Natural killer cell (primary cell): ENCODE measurements around the gene DNPH1. TPM values are rescaled to one million over a fixed set of nuclear protein-coding genes. Genes with fewer than 3 reads are reported as not detected.

ENCODE experiments used
- ATAC-seq, 3 donors: fragments of 150-1000 bp in 2 of 3; fragments of 200-7000 bp in 1 of 3; cut with Tn5 transposase; 1 replicate in 1 of 3; 2 replicates in 2 of 3; pipeline ENCODE4 v1.10.0; 2021; ENCODE audit warnings: mild to moderate bottlenecking in 2 of 3, moderate library complexity in 2 of 3
- DNase-seq, 2 donors: peaks; one replicate each; pipeline versions ENCODE4 v3.0.0 to v3.0.0-alpha.2; 2013 to 2021; ENCODE audit warnings: mixed read lengths in 1 of 2
- H3K27ac ChIP-seq: one replicate; pipeline ENCODE4 v1.5.1; 2013; ENCODE audit warnings: mild to moderate bottlenecking, low read length
- H3K27me3 ChIP-seq: one replicate; pipeline ENCODE4 v1.6.1; 2013; ENCODE audit warnings: low read length; ENCODE audit not compliant: control insufficient read depth, insufficient read depth
- H3K36me3 ChIP-seq: one replicate; pipeline ENCODE4 v1.6.1; 2013; ENCODE audit warnings: low read length; ENCODE audit not compliant: control insufficient read depth, insufficient read depth
- H3K4me1 ChIP-seq: one replicate; pipeline ENCODE4 v1.6.1; 2013; ENCODE audit warnings: low read length; ENCODE audit not compliant: control insufficient read depth, insufficient read depth
- H3K4me3 ChIP-seq: one replicate; pipeline ENCODE4 v1.5.1; 2013; ENCODE audit warnings: low read length
- H3K9me3 ChIP-seq: one replicate; pipeline ENCODE4 v1.6.1; 2013; ENCODE audit warnings: low read length; ENCODE audit not compliant: control insufficient read depth, insufficient read depth
- H3K27ac Mint-ChIP-seq, 2 donors: one replicate each; pipeline ENCODE4 v1.8.0; 2022; ENCODE audit warnings: mild to moderate bottlenecking in 2 of 2, mixed read lengths in 2 of 2, moderate library complexity in 1 of 2
- H3K27me3 Mint-ChIP-seq, 2 donors: one replicate each; pipeline ENCODE4 v1.8.0; 2022; ENCODE audit warnings: low read depth in 2 of 2, mixed read lengths in 2 of 2
- H3K36me3 Mint-ChIP-seq: one replicate; pipeline ENCODE4 v1.8.0; 2022; ENCODE audit warnings: mixed read lengths
- H3K4me1 Mint-ChIP-seq, 2 donors: one replicate each; pipeline ENCODE4 v1.8.0; 2022; ENCODE audit warnings: mixed read lengths in 2 of 2
- H3K4me3 Mint-ChIP-seq: one replicate; pipeline ENCODE4 v1.8.0; 2022; ENCODE audit warnings: mild to moderate bottlenecking, moderate library complexity, mixed read lengths
- H3K9me3 Mint-ChIP-seq, 2 donors: one replicate each; pipeline ENCODE4 v1.8.0; 2022; ENCODE audit warnings: mixed read lengths in 2 of 2
- WGBS: methylation state at CpG from one replicate; pipeline ENCODE4 v1.1.7; 2013; ENCODE audit warnings: missing lambda C conversion rate; ENCODE audit not compliant: insufficient coverage; 5-methylcytosine and 5-hydroxymethylcytosine counted together
- intact Hi-C: fragments of 100-400 bp; cut with micrococcal nuclease; formaldehyde crosslinking; loops from one replicate; pipeline ENCODE4 v1.14.2; 2022
- total RNA-seq, 4 donors: library from RNA; stranded (reverse); fragments of 120-200 nt in 1 of 4; gene quantifications; one replicate each; pipeline versions ENCODE4 v1.2.3 to v1.2.4, GENCODE V29; 2013 to 2022
- TF ChIP-seq, protein P1 (sequence below): fragments of 200-600 bp; IDR thresholded peaks from one replicate; pipeline ENCODE4 v1.8.0; 2022; ENCODE audit warnings: antibody characterized with exemption

The DNPH1 gene
- total RNA-seq, 3 donors from 2014 or later (not counting 1 experiment from before 2014, with no cell fraction given), result 6.1 to 10.2 (median 8.0) TPM

DNA sequence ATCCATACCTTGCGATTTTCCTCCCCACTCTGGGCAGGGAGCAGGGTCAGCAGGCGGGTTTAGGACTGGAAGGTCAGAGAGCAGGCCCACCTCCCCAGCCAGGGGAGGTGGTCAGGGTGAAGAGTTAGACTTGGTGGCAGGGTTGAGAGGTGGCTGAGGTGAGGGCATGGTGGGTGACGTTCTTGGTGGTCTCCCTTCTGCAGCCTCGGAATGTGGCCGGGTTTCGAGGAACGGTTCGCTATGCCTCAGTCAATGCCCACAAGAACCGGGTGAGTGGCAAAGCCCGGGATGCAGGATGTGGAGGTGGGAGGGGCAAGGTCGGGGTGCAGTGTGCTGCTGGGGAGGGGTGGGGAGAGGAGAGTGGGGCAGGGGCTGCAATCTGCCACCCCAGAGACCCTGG lies 25.6 kb upstream of the DNPH1 start:
- Histone ChIP-seq H3K4me1 (no peaks in the 10 kb centered on the region), H3K27ac (no peak overlapping the region), H3K4me3 (no peak overlapping the region), H3K27me3 (peaks cover 2% of the 10 kb centered on the region), H3K9me3 (no peaks in the 10 kb centered on the region), H3K36me3 (no peaks in the 10 kb centered on the region)
- H3K36me3 Mint-ChIP-seq, result no peaks in the 10 kb centered on the region
- H3K9me3 Mint-ChIP-seq, result no peaks in the 10 kb centered on the region
- H3K4me3 Mint-ChIP-seq, result no peak overlapping the region
- H3K27me3 Mint-ChIP-seq, result peaks cover 15 to 22% of the 10 kb centered on the region in 2 donors
- WGBS, result 90% methylated on average over 11 of the region's 11 CpGs
- no peaks in the 10 kb centered on the region for H3K4me1 Mint-ChIP-seq
- DNase-seq, result no peak
- intact Hi-C loops, result no loop called here
- TF ChIP-seq, protein P1, sequence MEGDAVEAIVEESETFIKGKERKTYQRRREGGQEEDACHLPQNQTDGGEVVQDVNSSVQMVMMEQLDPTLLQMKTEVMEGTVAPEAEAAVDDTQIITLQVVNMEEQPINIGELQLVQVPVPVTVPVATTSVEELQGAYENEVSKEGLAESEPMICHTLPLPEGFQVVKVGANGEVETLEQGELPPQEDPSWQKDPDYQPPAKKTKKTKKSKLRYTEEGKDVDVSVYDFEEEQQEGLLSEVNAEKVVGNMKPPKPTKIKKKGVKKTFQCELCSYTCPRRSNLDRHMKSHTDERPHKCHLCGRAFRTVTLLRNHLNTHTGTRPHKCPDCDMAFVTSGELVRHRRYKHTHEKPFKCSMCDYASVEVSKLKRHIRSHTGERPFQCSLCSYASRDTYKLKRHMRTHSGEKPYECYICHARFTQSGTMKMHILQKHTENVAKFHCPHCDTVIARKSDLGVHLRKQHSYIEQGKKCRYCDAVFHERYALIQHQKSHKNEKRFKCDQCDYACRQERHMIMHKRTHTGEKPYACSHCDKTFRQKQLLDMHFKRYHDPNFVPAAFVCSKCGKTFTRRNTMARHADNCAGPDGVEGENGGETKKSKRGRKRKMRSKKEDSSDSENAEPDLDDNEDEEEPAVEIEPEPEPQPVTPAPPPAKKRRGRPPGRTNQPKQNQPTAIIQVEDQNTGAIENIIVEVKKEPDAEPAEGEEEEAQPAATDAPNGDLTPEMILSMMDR, result no peak
- H3K27ac Mint-ChIP-seq, result no peak overlapping the region
- no peak for ATAC-seq

DNA sequence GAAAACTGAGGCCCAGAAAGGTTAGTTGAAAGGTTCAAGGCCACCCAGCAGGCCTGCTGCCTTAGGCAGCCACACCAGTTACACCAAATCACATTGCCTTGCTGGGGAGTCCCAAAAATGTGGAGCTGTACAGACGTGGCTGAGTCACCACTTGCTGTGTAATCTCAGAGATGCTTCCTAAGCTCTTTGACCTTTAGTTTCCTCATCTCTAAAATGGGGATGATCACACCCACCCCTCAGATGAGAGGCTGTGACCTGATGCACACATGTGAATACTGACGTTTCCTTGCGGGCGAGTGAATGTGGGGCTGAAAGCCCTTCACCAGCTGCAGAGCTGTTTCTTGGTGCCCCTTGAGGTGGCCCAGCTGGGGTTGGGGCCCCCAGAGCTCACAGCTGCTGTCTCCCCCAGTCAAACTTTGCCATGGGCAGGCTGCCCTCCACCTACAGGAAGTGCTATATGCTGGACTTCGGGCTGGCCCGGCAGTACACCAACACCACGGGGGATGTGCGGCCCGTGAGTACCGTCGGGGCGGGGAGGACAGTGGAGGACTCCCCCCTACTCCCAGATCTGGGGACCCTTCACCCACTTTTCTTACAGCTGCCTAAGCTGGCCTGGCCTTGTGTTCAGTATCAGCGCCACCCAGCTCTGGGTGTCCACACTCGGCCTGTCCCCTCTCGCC lies 25.0 kb upstream of the DNPH1 start:
- Histone ChIP-seq H3K27ac (no peak overlapping the region), H3K36me3 (no peaks in the 10 kb centered on the region), H3K9me3 (no peaks in the 10 kb centered on the region), H3K4me1 (no peaks in the 10 kb centered on the region), H3K27me3 (peaks cover 2% of the 10 kb centered on the region), H3K4me3 (no peak overlapping the region)
- no peaks in the 10 kb centered on the region for H3K36me3 Mint-ChIP-seq
- H3K4me3 Mint-ChIP-seq, result no peak overlapping the region
- intact Hi-C loops, result no loop called here
- no peaks in the 10 kb centered on the region for H3K4me1 Mint-ChIP-seq
- no peaks in the 10 kb centered on the region for H3K9me3 Mint-ChIP-seq
- ATAC-seq (no peak), DNase-seq (no peak)
- peaks cover 15 to 22% of the 10 kb centered on the region in 2 donors for H3K27me3 Mint-ChIP-seq
- no peak overlapping the region for H3K27ac Mint-ChIP-seq
- TF ChIP-seq, protein P1, result no peak
- WGBS, result 90% methylated on average over 15 of the region's 15 CpGs

DNA sequence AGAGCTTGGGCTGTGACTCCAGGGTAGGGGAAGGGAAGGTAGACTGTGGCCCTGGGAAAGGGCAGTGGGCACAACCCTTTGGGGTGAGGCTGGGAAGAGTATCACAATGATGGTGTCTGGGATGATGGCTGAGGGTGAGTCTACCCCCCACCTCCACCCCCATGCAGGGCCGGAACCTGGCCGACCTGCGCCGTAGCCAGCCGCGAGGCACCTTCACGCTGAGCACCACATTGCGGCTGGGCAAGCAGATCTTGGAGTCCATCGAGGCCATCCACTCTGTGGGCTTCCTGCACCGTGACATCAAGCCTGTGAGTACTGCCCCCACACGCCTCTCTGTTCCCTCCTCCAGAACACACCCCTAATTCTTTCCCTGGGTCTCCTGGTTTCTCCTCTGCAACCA lies 24.1 kb upstream of the DNPH1 start:
- Mint-ChIP-seq H3K27me3 (peaks cover 15 to 22% of the 10 kb centered on the region in 2 donors), H3K9me3 (no peaks in the 10 kb centered on the region), H3K27ac (no peak overlapping the region), H3K36me3 (no peaks in the 10 kb centered on the region), H3K4me1 (no peaks in the 10 kb centered on the region), H3K4me3 (no peak overlapping the region)
- Histone ChIP-seq H3K27me3 (peaks cover 2% of the 10 kb centered on the region), H3K4me1 (no peaks in the 10 kb centered on the region), H3K36me3 (no peaks in the 10 kb centered on the region), H3K27ac (no peak overlapping the region), H3K9me3 (no peaks in the 10 kb centered on the region), H3K4me3 (no peak overlapping the region)
- TF ChIP-seq, protein P1, result no peak
- ATAC-seq (no peak), DNase-seq (no peak)
- intact Hi-C loops, result no loop called here
- WGBS, result 97% methylated on average over 11 of the region's 11 CpGs

DNA sequence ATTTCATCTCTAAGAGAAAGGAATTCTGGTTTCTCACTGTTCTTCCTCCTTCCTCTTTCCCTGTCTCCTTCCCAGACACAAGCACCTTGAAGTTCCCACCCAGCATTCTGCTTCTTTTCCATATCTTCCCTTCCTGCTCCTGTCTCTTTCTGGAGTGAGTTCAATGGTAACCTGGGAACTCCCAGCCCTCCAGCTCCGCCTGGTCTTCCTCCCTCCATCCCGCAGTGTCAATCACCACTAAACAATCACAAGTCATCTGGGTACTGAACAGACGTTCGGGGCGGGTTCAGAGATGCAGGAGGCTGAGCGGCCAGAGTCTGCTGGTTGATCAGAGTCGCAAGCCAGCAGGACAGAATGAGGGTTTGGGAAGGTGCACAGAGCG lies 21.7 kb upstream of the DNPH1 start:
- no peak overlapping the region for H3K27ac Mint-ChIP-seq

More for the DNA sequence above, 21.7 kb upstream of the DNPH1 start:
- Histone ChIP-seq H3K27ac (no peak overlapping the region), H3K4me1 (peaks cover 19% of the 10 kb centered on the region), H3K9me3 (no peaks in the 10 kb centered on the region), H3K36me3 (no peaks in the 10 kb centered on the region), H3K27me3 (peaks cover 2% of the 10 kb centered on the region), H3K4me3 (no peak overlapping the region)
- intact Hi-C loops, result no loop called here
- no peak for ATAC-seq
- Mint-ChIP-seq H3K36me3 (no peaks in the 10 kb centered on the region), H3K4me3 (no peak overlapping the region), H3K9me3 (no peaks in the 10 kb centered on the region), H3K4me1 (peaks cover 9 to 13% of the 10 kb centered on the region in 2 donors), H3K27me3 (peaks cover 23 to 28% of the 10 kb centered on the region in 2 donors)
- TF ChIP-seq, protein P1, result no peak
- no peak for DNase-seq
- 17% methylated on average over 8 of the region's 8 CpGs for WGBS
